Neural progenitor cell (in vitro differentiated cells): ENCODE results near the gene MGAT3. TPM values are rescaled to one million over a fixed set of nuclear protein-coding genes. Genes with fewer than 3 reads are reported as not detected.

Experiments
- DNase-seq: peaks from one replicate; pipeline ENCODE4 v3.0.0-alpha.2; 2016; ENCODE audit warnings: low spot score
- H2AFZ ChIP-seq: fragments of 200-600 bp; sonication (generic); replicated peaks from 2 replicates; pipeline ENCODE4 v1.6.1; 2016; ENCODE audit warnings: antibody characterized with exemption
- H3F3A ChIP-seq: fragments of 200-600 bp; sonication (generic); 2 replicates; pipeline ENCODE4 v1.6.1; 2016; ENCODE audit warnings: antibody characterized with exemption, low read depth
- H3K27ac ChIP-seq: fragments of 200-600 bp; sonication (generic); 2 replicates; pipeline ENCODE4 v1.5.1; 2016; ENCODE audit warnings: mild to moderate bottlenecking
- H3K27me3 ChIP-seq: fragments of 200-600 bp; sonication (generic); 2 replicates; pipeline ENCODE4 v1.6.1; 2016; ENCODE audit warnings: mild to moderate bottlenecking, moderate library complexity
- H3K36me3 ChIP-seq: fragments of 200-600 bp; sonication (generic); 2 replicates; pipeline ENCODE4 v1.5.1; 2016
- H3K4me1 ChIP-seq: fragments of 200-600 bp; sonication (generic); 2 replicates; pipeline ENCODE4 v1.6.1; 2016; ENCODE audit warnings: mixed run types
- H3K4me2 ChIP-seq: fragments of 200-600 bp; sonication (generic); 2 replicates; pipeline ENCODE4 v1.6.1; 2016
- H3K4me3 ChIP-seq: fragments of 200-600 bp; sonication (generic); 2 replicates; pipeline ENCODE4 v1.5.1; 2016
- H3K79me2 ChIP-seq: fragments of 200-600 bp; sonication (generic); 2 replicates; pipeline ENCODE4 v1.6.1; 2016; ENCODE audit warnings: low read depth
- H3K9ac ChIP-seq: fragments of 200-600 bp; sonication (generic); 2 replicates; pipeline ENCODE4 v1.6.1; 2016
- H3K9me3 ChIP-seq: fragments of 200-600 bp; sonication (generic); 2 replicates; pipeline ENCODE4 v1.5.1; 2016; ENCODE audit warnings: low read depth
- H4K20me1 ChIP-seq: fragments of 200-600 bp; sonication (generic); 2 replicates; pipeline ENCODE4 v1.6.1; 2016; ENCODE audit warnings: low read depth
- H3K27ac Mint-ChIP-seq: 3 replicates; pipeline ENCODE4 v1.8.0; 2021; ENCODE audit warnings: mixed read lengths
- H3K27me3 Mint-ChIP-seq: 2 replicates; pipeline ENCODE4 v1.8.0; 2022; ENCODE audit warnings: low read depth, mild to moderate bottlenecking, inconsistent platforms, moderate library complexity, mixed read lengths; ENCODE audit not compliant: insufficient read depth
- H3K36me3 Mint-ChIP-seq: 3 replicates; pipeline ENCODE4 v1.8.0; 2021; ENCODE audit warnings: mixed read lengths
- H3K4me1 Mint-ChIP-seq: 3 replicates; pipeline ENCODE4 v1.8.0; 2021; ENCODE audit warnings: mixed read lengths
- H3K4me3 Mint-ChIP-seq: 3 replicates; pipeline ENCODE4 v1.8.0; 2021; ENCODE audit warnings: mild to moderate bottlenecking, moderate library complexity, mixed read lengths
- H3K9me3 Mint-ChIP-seq: 3 replicates; pipeline ENCODE4 v1.8.0; 2020; ENCODE audit warnings: mixed read lengths
- EZH2 ChIP-seq: fragments of 200-600 bp; sonication (generic); IDR thresholded peaks from 2 replicates; pipeline ENCODE4 v1.6.1; 2017; ENCODE audit warnings: antibody characterized with exemption, mild to moderate bottlenecking, moderate library complexity
- EZH2phosphoT487 ChIP-seq: fragments of 200-600 bp; sonication (generic); IDR thresholded peaks from 2 replicates; pipeline ENCODE4 v1.6.1; 2017; ENCODE audit warnings: antibody characterized with exemption
- total RNA-seq: library from RNA; depleted of rRNA; stranded (reverse); fragments of >200 nt; gene quantifications from 2 replicates; pipeline ENCODE4 v1.2.3, GENCODE V29; 2015; ENCODE audit warnings: low replicate concordance
- TF ChIP-seq, protein P1 (sequence below): fragments of 200-600 bp; sonication (generic); IDR thresholded peaks from 2 replicates; pipeline ENCODE4 v1.5.1; 2017; ENCODE audit warnings: antibody characterized with exemption, mild to moderate bottlenecking

Gene MGAT3
- total RNA-seq, 1 donor from 2014 or later, result 7.5 TPM

DNA sequence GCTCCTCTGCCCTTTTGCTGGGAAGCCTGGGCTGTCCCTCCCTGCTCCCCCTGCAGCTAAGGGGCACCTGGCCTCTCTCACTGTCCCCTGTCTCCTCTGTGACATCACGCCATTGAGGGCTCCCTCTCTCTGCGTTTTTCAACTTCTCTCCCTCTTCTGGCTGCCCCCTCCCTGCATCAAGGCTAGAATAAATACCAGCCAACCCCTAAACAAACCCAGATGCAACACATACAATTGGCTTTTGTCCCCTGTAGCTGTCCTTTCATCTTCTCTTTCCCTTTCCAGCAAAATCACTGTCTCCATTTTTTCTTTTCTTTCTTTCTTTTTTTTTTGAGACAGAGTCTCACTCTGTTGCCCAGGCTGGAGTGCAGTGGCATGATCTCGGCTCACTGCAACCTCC is 42.0 kb downstream of the MGAT3 start:
- H3K27me3 ChIP-seq, result peaks cover 18% of the 10 kb centered on the region
- peaks cover 14% of the 10 kb centered on the region for H3K79me2 ChIP-seq
- H3K36me3 Mint-ChIP-seq, result peaks cover 3% of the 10 kb centered on the region
- H3K9me3 ChIP-seq, result no peaks in the 10 kb centered on the region
- peaks cover 56% of the 10 kb centered on the region for H3K4me1 Mint-ChIP-seq
- H3K4me3 ChIP-seq, result no peak overlapping the region
- peaks cover 13% of the 10 kb centered on the region for H4K20me1 ChIP-seq
- no peaks in the 10 kb centered on the region for H3K9me3 Mint-ChIP-seq
- H3K27me3 Mint-ChIP-seq, result peaks cover 7% of the 10 kb centered on the region
- H2AFZ ChIP-seq, result no peak overlapping the region
- no peak for TF ChIP-seq EZH2
- no peak for TF ChIP-seq EZH2phosphoT487
- TF ChIP-seq, protein P1, sequence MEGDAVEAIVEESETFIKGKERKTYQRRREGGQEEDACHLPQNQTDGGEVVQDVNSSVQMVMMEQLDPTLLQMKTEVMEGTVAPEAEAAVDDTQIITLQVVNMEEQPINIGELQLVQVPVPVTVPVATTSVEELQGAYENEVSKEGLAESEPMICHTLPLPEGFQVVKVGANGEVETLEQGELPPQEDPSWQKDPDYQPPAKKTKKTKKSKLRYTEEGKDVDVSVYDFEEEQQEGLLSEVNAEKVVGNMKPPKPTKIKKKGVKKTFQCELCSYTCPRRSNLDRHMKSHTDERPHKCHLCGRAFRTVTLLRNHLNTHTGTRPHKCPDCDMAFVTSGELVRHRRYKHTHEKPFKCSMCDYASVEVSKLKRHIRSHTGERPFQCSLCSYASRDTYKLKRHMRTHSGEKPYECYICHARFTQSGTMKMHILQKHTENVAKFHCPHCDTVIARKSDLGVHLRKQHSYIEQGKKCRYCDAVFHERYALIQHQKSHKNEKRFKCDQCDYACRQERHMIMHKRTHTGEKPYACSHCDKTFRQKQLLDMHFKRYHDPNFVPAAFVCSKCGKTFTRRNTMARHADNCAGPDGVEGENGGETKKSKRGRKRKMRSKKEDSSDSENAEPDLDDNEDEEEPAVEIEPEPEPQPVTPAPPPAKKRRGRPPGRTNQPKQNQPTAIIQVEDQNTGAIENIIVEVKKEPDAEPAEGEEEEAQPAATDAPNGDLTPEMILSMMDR, result no peak
- no peaks in the 10 kb centered on the region for H3K36me3 ChIP-seq
- H3F3A ChIP-seq, result peaks cover 33% of the 10 kb centered on the region
- H3K4me3 Mint-ChIP-seq, result peak overlapping the region; percentile 71
- peaks cover 41% of the 10 kb centered on the region for H3K4me1 ChIP-seq
- no peak overlapping the region for H3K27ac ChIP-seq
- peak; percentile 53 for DNase-seq
- peak overlapping the region; percentile 39 for H3K27ac Mint-ChIP-seq
- peak overlapping the region; percentile 7 for H3K4me2 ChIP-seq
- H3K9ac ChIP-seq, result no peak overlapping the region

- Histone ChIP-seq H3K9ac (no peak overlapping the region), H3K4me1 (peaks cover 41% of the 10 kb centered on the region), H3K9me3 (no peaks in the 10 kb centered on the region), H2AFZ (no peak overlapping the region), H3K27me3 (peaks cover 12% of the 10 kb centered on the region), H3K4me3 (no peak overlapping the region), H3F3A (peaks cover 33% of the 10 kb centered on the region), H4K20me1 (peaks cover 21% of the 10 kb centered on the region), H3K27ac (no peak overlapping the region), H3K36me3 (no peaks in the 10 kb centered on the region), H3K79me2 (peaks cover 22% of the 10 kb centered on the region), H3K4me2 (no peak overlapping the region)
- DNase-seq, result no peak
- Mint-ChIP-seq H3K27ac (no peak overlapping the region), H3K27me3 (peaks cover 9% of the 10 kb centered on the region), H3K4me3 (no peak overlapping the region), H3K4me1 (peaks cover 56% of the 10 kb centered on the region), H3K9me3 (no peaks in the 10 kb centered on the region), H3K36me3 (peaks cover 7% of the 10 kb centered on the region)
- TF ChIP-seq, protein P1, result no peak
- no peak for TF ChIP-seq EZH2phosphoT487
- no peak for TF ChIP-seq EZH2
These were observed 43.3 kb downstream of the MGAT3 start for GRCh38 chr22:39500101-39500500.

GRCh38 chr22:39501644-39502108 is 44.9 kb downstream of the MGAT3 start:
- Mint-ChIP-seq H3K27ac (peak overlapping the region; percentile 11), H3K4me3 (peak overlapping the region; percentile 97), H3K27me3 (peaks cover 9% of the 10 kb centered on the region), H3K36me3 (peaks cover 19% of the 10 kb centered on the region), H3K4me1 (peaks cover 49% of the 10 kb centered on the region), H3K9me3 (no peaks in the 10 kb centered on the region)
- peak overlapping the region; percentile 12 for H2AFZ ChIP-seq
- H3K4me3 ChIP-seq, result peak overlapping the region; percentile 83
- H3K9me3 ChIP-seq, result no peaks in the 10 kb centered on the region
- H3K79me2 ChIP-seq, result peaks cover 22% of the 10 kb centered on the region
- TF ChIP-seq EZH2 (no peak), EZH2phosphoT487 (no peak)
- TF ChIP-seq, protein P1, result no peak
- peak overlapping the region; percentile 80 for H3K27ac ChIP-seq
- peaks cover 37% of the 10 kb centered on the region for H3K4me1 ChIP-seq
- peaks cover 29% of the 10 kb centered on the region for H4K20me1 ChIP-seq
- peak overlapping the region; percentile 94 for H3K4me2 ChIP-seq
- DNase-seq, result no peak
- peaks cover 21% of the 10 kb centered on the region for H3K27me3 ChIP-seq
- no peaks in the 10 kb centered on the region for H3K36me3 ChIP-seq
- H3F3A ChIP-seq, result peaks cover 20% of the 10 kb centered on the region
- H3K9ac ChIP-seq, result no peak overlapping the region
